Neural progenitor cell (in vitro differentiated cells): ENCODE measurements around the gene KLHL29. TPM values are rescaled to one million over a fixed set of nuclear protein-coding genes. Genes with fewer than 3 reads are reported as not detected.

Experiments
- DNase-seq: peaks from one replicate; pipeline ENCODE4 v3.0.0-alpha.2; 2016; ENCODE audit warnings: low spot score
- H2AFZ ChIP-seq: fragments of 200-600 bp; sonication (generic); replicated peaks from 2 replicates; pipeline ENCODE4 v1.6.1; 2016; ENCODE audit warnings: antibody characterized with exemption
- H3F3A ChIP-seq: fragments of 200-600 bp; sonication (generic); 2 replicates; pipeline ENCODE4 v1.6.1; 2016; ENCODE audit warnings: antibody characterized with exemption, low read depth
- H3K27ac ChIP-seq: fragments of 200-600 bp; sonication (generic); 2 replicates; pipeline ENCODE4 v1.5.1; 2016; ENCODE audit warnings: mild to moderate bottlenecking
- H3K27me3 ChIP-seq: fragments of 200-600 bp; sonication (generic); 2 replicates; pipeline ENCODE4 v1.6.1; 2016; ENCODE audit warnings: mild to moderate bottlenecking, moderate library complexity
- H3K36me3 ChIP-seq: fragments of 200-600 bp; sonication (generic); 2 replicates; pipeline ENCODE4 v1.5.1; 2016
- H3K4me1 ChIP-seq: fragments of 200-600 bp; sonication (generic); 2 replicates; pipeline ENCODE4 v1.6.1; 2016; ENCODE audit warnings: mixed run types
- H3K4me2 ChIP-seq: fragments of 200-600 bp; sonication (generic); 2 replicates; pipeline ENCODE4 v1.6.1; 2016
- H3K4me3 ChIP-seq: fragments of 200-600 bp; sonication (generic); 2 replicates; pipeline ENCODE4 v1.5.1; 2016
- H3K79me2 ChIP-seq: fragments of 200-600 bp; sonication (generic); 2 replicates; pipeline ENCODE4 v1.6.1; 2016; ENCODE audit warnings: low read depth
- H3K9ac ChIP-seq: fragments of 200-600 bp; sonication (generic); 2 replicates; pipeline ENCODE4 v1.6.1; 2016
- H3K9me3 ChIP-seq: fragments of 200-600 bp; sonication (generic); 2 replicates; pipeline ENCODE4 v1.5.1; 2016; ENCODE audit warnings: low read depth
- H4K20me1 ChIP-seq: fragments of 200-600 bp; sonication (generic); 2 replicates; pipeline ENCODE4 v1.6.1; 2016; ENCODE audit warnings: low read depth
- H3K27ac Mint-ChIP-seq: 3 replicates; pipeline ENCODE4 v1.8.0; 2021; ENCODE audit warnings: mixed read lengths
- H3K27me3 Mint-ChIP-seq: 2 replicates; pipeline ENCODE4 v1.8.0; 2022; ENCODE audit warnings: low read depth, mild to moderate bottlenecking, inconsistent platforms, moderate library complexity, mixed read lengths; ENCODE audit not compliant: insufficient read depth
- H3K36me3 Mint-ChIP-seq: 3 replicates; pipeline ENCODE4 v1.8.0; 2021; ENCODE audit warnings: mixed read lengths
- H3K4me1 Mint-ChIP-seq: 3 replicates; pipeline ENCODE4 v1.8.0; 2021; ENCODE audit warnings: mixed read lengths
- H3K4me3 Mint-ChIP-seq: 3 replicates; pipeline ENCODE4 v1.8.0; 2021; ENCODE audit warnings: mild to moderate bottlenecking, moderate library complexity, mixed read lengths
- H3K9me3 Mint-ChIP-seq: 3 replicates; pipeline ENCODE4 v1.8.0; 2020; ENCODE audit warnings: mixed read lengths
- CTCF ChIP-seq: fragments of 200-600 bp; sonication (generic); IDR thresholded peaks from 2 replicates; pipeline ENCODE4 v1.5.1; 2017; ENCODE audit warnings: antibody characterized with exemption, mild to moderate bottlenecking
- EZH2 ChIP-seq: fragments of 200-600 bp; sonication (generic); IDR thresholded peaks from 2 replicates; pipeline ENCODE4 v1.6.1; 2017; ENCODE audit warnings: antibody characterized with exemption, mild to moderate bottlenecking, moderate library complexity
- EZH2phosphoT487 ChIP-seq: fragments of 200-600 bp; sonication (generic); IDR thresholded peaks from 2 replicates; pipeline ENCODE4 v1.6.1; 2017; ENCODE audit warnings: antibody characterized with exemption
- total RNA-seq: library from RNA; depleted of rRNA; stranded (reverse); fragments of >200 nt; gene quantifications from 2 replicates; pipeline ENCODE4 v1.2.3, GENCODE V29; 2015; ENCODE audit warnings: low replicate concordance

Gene KLHL29
- total RNA-seq, 1 donor from 2014 or later, result 1.6 TPM

GRCh38 chr2:23530206-23530908, 145.4 kb downstream of the KLHL29 start:
- no peak for DNase-seq
- no peak overlapping the region for H3K27ac ChIP-seq
- H3K4me1 Mint-ChIP-seq, result peaks cover 52% of the 10 kb centered on the region
- no peaks in the 10 kb centered on the region for H3K9me3 ChIP-seq
- no peak overlapping the region for H3K4me3 ChIP-seq
- no peaks in the 10 kb centered on the region for H3K9me3 Mint-ChIP-seq
- H3K36me3 Mint-ChIP-seq, result no peaks in the 10 kb centered on the region
- H2AFZ ChIP-seq, result no peak overlapping the region
- H3K9ac ChIP-seq, result no peak overlapping the region
- TF ChIP-seq EZH2 (no peak), CTCF (no peak)
- H3K36me3 ChIP-seq, result no peaks in the 10 kb centered on the region
- H3F3A ChIP-seq, result peaks cover 17% of the 10 kb centered on the region
- H3K4me3 Mint-ChIP-seq, result no peak overlapping the region
- no peaks in the 10 kb centered on the region for H3K27me3 ChIP-seq
- H3K4me2 ChIP-seq, result no peak overlapping the region
- no peak overlapping the region for H3K27ac Mint-ChIP-seq
- H3K27me3 Mint-ChIP-seq, result peaks cover 8% of the 10 kb centered on the region
- peaks cover 28% of the 10 kb centered on the region for H3K4me1 ChIP-seq
- no peaks in the 10 kb centered on the region for H3K79me2 ChIP-seq
- no peaks in the 10 kb centered on the region for H4K20me1 ChIP-seq

- H3K27me3 ChIP-seq, result no peaks in the 10 kb centered on the region
- H3K4me3 Mint-ChIP-seq, result no peak overlapping the region
- no peak overlapping the region for H3K4me3 ChIP-seq
- H3K36me3 Mint-ChIP-seq, result no peaks in the 10 kb centered on the region
- H2AFZ ChIP-seq, result no peak overlapping the region
- no peak overlapping the region for H3K9ac ChIP-seq
- no peaks in the 10 kb centered on the region for H3K9me3 Mint-ChIP-seq
- no peaks in the 10 kb centered on the region for H4K20me1 ChIP-seq
- H3K9me3 ChIP-seq, result no peaks in the 10 kb centered on the region
- H3K4me2 ChIP-seq, result no peak overlapping the region
- no peak for DNase-seq
- peaks cover 28% of the 10 kb centered on the region for H3K4me1 ChIP-seq
- TF ChIP-seq EZH2phosphoT487, result no peak
- H3K4me1 Mint-ChIP-seq, result peaks cover 53% of the 10 kb centered on the region
- no peak overlapping the region for H3K27ac ChIP-seq
- H3K27me3 Mint-ChIP-seq, result peaks cover 8% of the 10 kb centered on the region
- H3K27ac Mint-ChIP-seq, result no peak overlapping the region
- no peaks in the 10 kb centered on the region for H3K79me2 ChIP-seq
- H3F3A ChIP-seq, result peaks cover 17% of the 10 kb centered on the region
- H3K36me3 ChIP-seq, result no peaks in the 10 kb centered on the region
Measured at GRCh38 chr2:23530909-23531276, 145.9 kb downstream of the KLHL29 start.

GRCh38 chr2:23531280-23531679, 146.3 kb downstream of the KLHL29 start:
- peaks cover 8% of the 10 kb centered on the region for H3K27me3 Mint-ChIP-seq
- no peaks in the 10 kb centered on the region for H4K20me1 ChIP-seq
- no peak overlapping the region for H2AFZ ChIP-seq
- H3K4me1 ChIP-seq, result peaks cover 30% of the 10 kb centered on the region
- no peaks in the 10 kb centered on the region for H3K36me3 ChIP-seq
- H3K9me3 Mint-ChIP-seq, result no peaks in the 10 kb centered on the region
- no peak for DNase-seq
- no peak overlapping the region for H3K27ac ChIP-seq
- H3K79me2 ChIP-seq, result no peaks in the 10 kb centered on the region
- H3K27me3 ChIP-seq, result no peaks in the 10 kb centered on the region
- H3K4me3 Mint-ChIP-seq, result no peak overlapping the region
- peaks cover 50% of the 10 kb centered on the region for H3K4me1 Mint-ChIP-seq
- H3F3A ChIP-seq, result peaks cover 17% of the 10 kb centered on the region
- no peaks in the 10 kb centered on the region for H3K36me3 Mint-ChIP-seq
- H3K4me2 ChIP-seq, result no peak overlapping the region
- H3K4me3 ChIP-seq, result no peak overlapping the region
- no peak overlapping the region for H3K9ac ChIP-seq
- no peak for TF ChIP-seq EZH2phosphoT487
- TF ChIP-seq CTCF, result no peak
- TF ChIP-seq EZH2, result no peak
- H3K27ac Mint-ChIP-seq, result no peak overlapping the region
- H3K9me3 ChIP-seq, result no peaks in the 10 kb centered on the region

- Histone ChIP-seq H3K4me1 (peaks cover 32% of the 10 kb centered on the region), H3K4me2 (no peak overlapping the region), H3K4me3 (no peak overlapping the region), H4K20me1 (no peaks in the 10 kb centered on the region), H3K36me3 (no peaks in the 10 kb centered on the region), H3F3A (peaks cover 17% of the 10 kb centered on the region), H3K27ac (no peak overlapping the region), H3K79me2 (no peaks in the 10 kb centered on the region), H3K9me3 (no peaks in the 10 kb centered on the region), H3K27me3 (no peaks in the 10 kb centered on the region), H2AFZ (no peak overlapping the region), H3K9ac (no peak overlapping the region)
- no peak for DNase-seq
- H3K9me3 Mint-ChIP-seq, result no peaks in the 10 kb centered on the region
- peaks cover 56% of the 10 kb centered on the region for H3K4me1 Mint-ChIP-seq
- no peak overlapping the region for H3K4me3 Mint-ChIP-seq
- no peaks in the 10 kb centered on the region for H3K36me3 Mint-ChIP-seq
- TF ChIP-seq EZH2 (no peak), EZH2phosphoT487 (no peak), CTCF (no peak)
- H3K27me3 Mint-ChIP-seq, result peaks cover 8% of the 10 kb centered on the region
- H3K27ac Mint-ChIP-seq, result no peak overlapping the region
Measured at GRCh38 chr2:23531881-23532280, 146.9 kb downstream of the KLHL29 start.
